HCT116 (cell line): ENCODE data around the gene UBE2G2.

Experiments
- CTCF ChIP-seq, 3 experiments: fragments of 200-600 bp in 1 of 3; sonication (generic) in 1 of 3; IDR thresholded peaks in 2 of 3; conservative IDR thresholded peaks in 1 of 3; 2 replicates each; pipeline ENCODE4 v1.5.1; 2012 to 2017; ENCODE audit warnings: low read depth in 2 of 3, low read length in 2 of 3, antibody characterized with exemption in 1 of 3, borderline replicate concordance in 1 of 3, control low read depth in 1 of 3, mild to moderate bottlenecking in 1 of 3, mixed read lengths in 1 of 3, mixed run types in 1 of 3, moderate library complexity in 1 of 3; ENCODE audit not compliant: insufficient read depth in 1 of 3
- EZH2 ChIP-seq: fragments of 200-600 bp; sonication (generic); IDR thresholded peaks from 2 replicates; pipeline ENCODE4 v1.6.1; 2017; ENCODE audit warnings: antibody characterized with exemption, mixed run types
- POLR2A ChIP-seq: IDR thresholded peaks from 2 replicates; pipeline ENCODE4 v1.7.0; 2011; ENCODE audit warnings: borderline replicate concordance; ENCODE audit not compliant: insufficient read depth, insufficient read length; ENCODE audit errors: extremely low read depth
- SP1 ChIP-seq: IDR thresholded peaks from 2 replicates; pipeline ENCODE4 v1.6.1; 2012; ENCODE audit warnings: low read depth

- no peak for TF ChIP-seq SP1
- peak in 2 of 3 experiments; percentile 35 to 46; a peak in 4 of 6 replicates for TF ChIP-seq CTCF (IDR thresholded peaks at IDR 0.05 in 2 of 3, conservative IDR thresholded peaks at IDR 0.05 in 1 of 3; ENCODE audit: borderline replicate concordance in 1 of 3, insufficient read depth in 1 of 3, low read depth in 2 of 3, low read length in 2 of 3)
- TF ChIP-seq EZH2 = no peak
- no peak for TF ChIP-seq POLR2A
Observed at GRCh38 chr21:44800103-44800502, 1.5 kb downstream of the UBE2G2 start.
